Measurements from ENCODE around the gene PIGZ.

The PIGZ gene

GRCh38 chr3:196983186-196983585 is 14.6 kb upstream of the PIGZ start:
- in situ Hi-C loops (cut with MboI; ENCODE audit: low pct_unique_long_range_greater_than_20kb, low sequenced_read_pairs, unreplicated experiment) = no loop called here
- DNase-seq (ENCODE audit: low spot score) = no peak
- TF ChIP-seq, protein P1, sequence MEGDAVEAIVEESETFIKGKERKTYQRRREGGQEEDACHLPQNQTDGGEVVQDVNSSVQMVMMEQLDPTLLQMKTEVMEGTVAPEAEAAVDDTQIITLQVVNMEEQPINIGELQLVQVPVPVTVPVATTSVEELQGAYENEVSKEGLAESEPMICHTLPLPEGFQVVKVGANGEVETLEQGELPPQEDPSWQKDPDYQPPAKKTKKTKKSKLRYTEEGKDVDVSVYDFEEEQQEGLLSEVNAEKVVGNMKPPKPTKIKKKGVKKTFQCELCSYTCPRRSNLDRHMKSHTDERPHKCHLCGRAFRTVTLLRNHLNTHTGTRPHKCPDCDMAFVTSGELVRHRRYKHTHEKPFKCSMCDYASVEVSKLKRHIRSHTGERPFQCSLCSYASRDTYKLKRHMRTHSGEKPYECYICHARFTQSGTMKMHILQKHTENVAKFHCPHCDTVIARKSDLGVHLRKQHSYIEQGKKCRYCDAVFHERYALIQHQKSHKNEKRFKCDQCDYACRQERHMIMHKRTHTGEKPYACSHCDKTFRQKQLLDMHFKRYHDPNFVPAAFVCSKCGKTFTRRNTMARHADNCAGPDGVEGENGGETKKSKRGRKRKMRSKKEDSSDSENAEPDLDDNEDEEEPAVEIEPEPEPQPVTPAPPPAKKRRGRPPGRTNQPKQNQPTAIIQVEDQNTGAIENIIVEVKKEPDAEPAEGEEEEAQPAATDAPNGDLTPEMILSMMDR (IDR thresholded peaks at IDR 0.05; ENCODE audit: extremely low read depth, insufficient read depth, missing control alignments) = no peak

GRCh38 chr3:196981657-196982056 is 13.0 kb upstream of the PIGZ start:
- in situ Hi-C loops (cut with MboI; ENCODE audit: low pct_unique_long_range_greater_than_20kb, low sequenced_read_pairs, unreplicated experiment) = no loop called here
- no peak for DNase-seq (ENCODE audit: low spot score)
- TF ChIP-seq, protein P1 (IDR thresholded peaks at IDR 0.05; ENCODE audit: extremely low read depth, insufficient read depth, missing control alignments) = no peak

DNA sequence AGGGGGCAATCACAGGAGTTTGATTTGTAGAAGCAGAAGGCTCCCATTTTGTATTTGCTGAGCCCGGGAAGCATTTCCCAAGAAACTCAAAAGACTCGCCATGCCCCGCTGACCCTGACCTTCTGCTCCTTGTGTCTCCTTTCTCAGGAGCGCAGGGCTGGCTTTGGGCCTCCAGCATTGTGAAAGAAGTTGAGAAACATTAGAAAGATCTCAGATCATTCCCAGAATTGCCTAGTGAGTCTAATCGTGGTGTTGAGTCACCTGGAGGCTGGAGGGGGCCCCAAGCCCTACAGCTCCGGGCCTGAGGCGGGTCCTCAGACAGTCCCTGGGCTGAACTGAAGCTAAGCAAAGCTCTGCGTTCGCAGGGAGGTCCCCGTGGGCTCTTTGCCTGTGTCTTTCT is 10.9 kb upstream of the PIGZ start:
- in situ Hi-C loops (cut with MboI; ENCODE audit: low pct_unique_long_range_greater_than_20kb, low sequenced_read_pairs, unreplicated experiment) = loop anchor here (10.0 kb wide), 1 partner anchor 145 kb away; no protein-coding TSS in a partner anchor
- TF ChIP-seq, protein P1 (IDR thresholded peaks at IDR 0.05; ENCODE audit: extremely low read depth, insufficient read depth, missing control alignments) = no peak
- DNase-seq (ENCODE audit: low spot score) = no peak

DNA sequence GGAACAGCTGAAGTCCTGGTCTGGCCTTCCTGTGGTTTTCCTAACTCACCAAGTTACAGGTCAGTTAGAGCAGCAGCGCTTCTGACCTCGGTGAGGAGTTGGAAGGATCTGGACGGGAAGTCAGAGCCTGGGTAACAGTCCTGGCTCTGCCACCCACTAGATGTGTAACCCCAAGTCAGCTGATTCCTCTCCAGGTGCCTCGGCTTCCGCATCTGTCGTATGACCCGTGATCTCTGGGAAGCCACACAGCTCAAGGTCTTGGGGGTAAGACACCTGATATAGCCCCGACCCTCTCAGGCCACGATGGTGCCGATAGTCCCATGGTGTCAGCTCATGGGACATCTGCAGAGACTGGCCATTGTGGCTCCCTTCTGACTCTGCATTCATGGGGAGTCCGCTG is 8.3 kb upstream of the PIGZ start:
- no peak for DNase-seq (ENCODE audit: low spot score)
- in situ Hi-C loops (cut with MboI; ENCODE audit: low pct_unique_long_range_greater_than_20kb, low sequenced_read_pairs, unreplicated experiment) = loop anchor here (10.0 kb wide), 1 partner anchor 142 kb away; no protein-coding TSS in a partner anchor
- TF ChIP-seq, protein P1 (IDR thresholded peaks at IDR 0.05; ENCODE audit: extremely low read depth, insufficient read depth, missing control alignments) = no peak

- in situ Hi-C loops (cut with MboI; ENCODE audit: low pct_unique_long_range_greater_than_20kb, low sequenced_read_pairs, unreplicated experiment) = loop anchor here (10.0 kb wide), 1 partner anchor 141 kb away; no protein-coding TSS in a partner anchor
- TF ChIP-seq, protein P1 (IDR thresholded peaks at IDR 0.05; ENCODE audit: extremely low read depth, insufficient read depth, missing control alignments) = no peak
- DNase-seq (ENCODE audit: low spot score) = no peak
These were observed 6.7 kb upstream of the PIGZ start for GRCh38 chr3:196975349-196975748.

DNA sequence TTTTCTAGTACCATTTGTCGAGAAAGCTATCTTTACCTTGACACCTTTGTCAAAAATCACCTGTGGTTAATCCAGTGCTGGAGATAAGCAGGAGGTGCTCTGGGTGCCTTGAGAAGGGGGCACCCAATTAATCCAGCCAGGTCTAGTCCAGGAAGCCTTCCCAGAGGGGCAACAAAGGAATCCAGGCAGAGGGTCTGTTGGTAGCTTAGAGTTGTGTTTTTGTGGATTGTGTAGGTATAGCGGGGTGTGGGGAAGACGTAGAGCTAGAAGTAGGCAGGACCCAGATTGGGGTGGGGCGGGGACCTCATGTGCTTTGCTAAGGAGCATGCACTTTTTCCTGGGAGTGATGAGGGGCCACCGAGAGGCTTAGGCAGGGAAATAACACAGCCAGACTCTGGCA is 6.0 kb upstream of the PIGZ start:
- in situ Hi-C loops (cut with MboI; ENCODE audit: low pct_unique_long_range_greater_than_20kb, low sequenced_read_pairs, unreplicated experiment) = loop anchor here (10.0 kb wide), 1 partner anchor 140 kb away; no protein-coding TSS in a partner anchor
- TF ChIP-seq, protein P1 (IDR thresholded peaks at IDR 0.05; ENCODE audit: extremely low read depth, insufficient read depth, missing control alignments) = no peak
- DNase-seq (ENCODE audit: low spot score) = no peak
